Germinal center (tissue), 1 donor: Measurements from ENCODE around the gene CNGB1.

Experiments used
- DNase-seq: peaks from one replicate; pipeline ENCODE4 v3.0.0; 2012; ENCODE audit warnings: mixed read lengths, low spot score

The CNGB1 gene

GRCh38 chr16:57972306-57972705, 1.4 kb upstream of the CNGB1 start:
- no peak for DNase-seq

- DNase-seq: no peak
Measured at GRCh38 chr16:57971848-57972247, 920 bp upstream of the CNGB1 start.

GRCh38 chr16:57970319-57970718, 609 bp downstream of the CNGB1 start:
- DNase-seq: no peak

DNA sequence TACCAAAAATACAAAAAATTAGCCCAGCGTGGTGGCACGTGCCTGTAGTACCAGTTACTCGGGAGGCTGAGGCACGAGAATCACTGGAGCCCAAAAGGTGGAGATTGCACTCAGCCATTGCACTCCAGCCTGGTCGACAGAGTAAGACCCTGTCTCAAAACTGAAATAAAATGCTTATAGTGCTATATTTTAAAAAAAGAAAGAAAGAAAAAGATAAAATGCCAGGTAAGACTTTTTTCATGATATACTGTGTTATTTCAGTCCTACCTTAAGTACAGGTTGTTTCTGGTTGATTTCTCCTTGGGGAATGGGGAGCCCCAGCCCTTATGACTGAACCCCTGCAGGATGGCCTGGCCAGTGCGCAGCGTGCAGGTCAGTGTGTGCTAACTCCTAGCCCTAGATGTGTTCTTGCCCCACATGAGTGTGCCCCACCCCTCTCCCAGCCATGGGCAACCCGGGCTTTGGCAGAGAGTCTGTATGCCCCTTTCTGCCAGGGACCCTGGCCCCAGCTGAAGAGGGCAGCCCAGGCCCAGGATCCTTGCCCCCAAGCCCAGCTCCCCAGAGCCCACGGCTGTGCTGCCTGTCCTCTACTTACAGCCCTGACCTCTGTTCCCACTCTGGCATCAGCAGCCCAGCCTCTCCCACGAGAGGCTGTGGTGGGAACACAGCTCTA, 1.3 kb downstream of the CNGB1 start:
- DNase-seq: no peak

- DNase-seq: no peak
Measured at GRCh38 chr16:57967916-57968315, 3.0 kb downstream of the CNGB1 start.

DNA sequence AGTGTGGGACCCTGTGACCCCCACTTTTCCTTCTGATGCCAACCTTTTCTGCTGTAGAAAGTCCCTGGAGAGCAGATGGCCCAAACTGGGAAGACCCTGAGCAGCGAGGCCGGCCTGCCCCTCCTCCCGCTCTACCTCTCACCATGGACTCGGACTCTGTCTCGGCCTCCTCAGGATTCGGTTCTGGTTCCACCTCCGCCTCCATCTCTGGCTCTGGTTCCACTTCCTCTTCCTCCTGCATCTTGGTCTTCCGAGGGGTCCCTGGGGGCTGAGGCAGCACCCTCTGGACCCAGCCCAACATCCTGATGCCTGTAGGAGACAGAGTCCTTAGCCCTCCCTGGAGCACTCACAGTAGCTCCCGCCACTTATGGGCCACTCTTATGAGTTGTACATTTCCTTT, 3.9 kb downstream of the CNGB1 start:
- DNase-seq: no peak

- no peak for DNase-seq
Measured at GRCh38 chr16:57966204-57966771, 4.6 kb downstream of the CNGB1 start.

DNA sequence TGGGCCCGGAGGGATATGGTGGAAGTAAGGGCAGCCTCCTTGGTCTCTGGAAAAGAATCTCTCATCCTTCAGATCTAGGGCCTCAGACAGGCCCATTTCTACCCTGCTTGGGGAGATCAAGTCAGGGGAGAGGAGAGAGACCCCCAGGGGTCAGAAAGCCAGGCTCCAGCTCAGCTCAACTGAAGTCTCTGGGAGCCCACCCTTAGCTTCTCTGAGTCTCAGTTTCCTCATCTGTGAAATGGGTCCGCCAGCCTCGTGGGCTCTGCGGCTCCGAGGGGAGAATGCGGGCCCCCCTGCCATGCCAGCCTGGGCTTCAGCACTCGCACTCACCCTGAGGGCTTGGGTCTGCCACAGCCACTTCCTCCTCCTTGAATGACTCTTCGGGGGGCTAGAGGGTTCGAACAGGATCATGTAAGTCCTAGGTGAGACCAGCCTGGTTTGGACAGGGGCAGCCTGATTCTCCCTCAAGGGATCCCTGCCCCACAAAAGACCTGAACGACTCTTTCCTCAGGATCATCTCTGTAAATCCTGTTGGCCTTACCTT, 6.7 kb downstream of the CNGB1 start:
- DNase-seq: no peak

DNA sequence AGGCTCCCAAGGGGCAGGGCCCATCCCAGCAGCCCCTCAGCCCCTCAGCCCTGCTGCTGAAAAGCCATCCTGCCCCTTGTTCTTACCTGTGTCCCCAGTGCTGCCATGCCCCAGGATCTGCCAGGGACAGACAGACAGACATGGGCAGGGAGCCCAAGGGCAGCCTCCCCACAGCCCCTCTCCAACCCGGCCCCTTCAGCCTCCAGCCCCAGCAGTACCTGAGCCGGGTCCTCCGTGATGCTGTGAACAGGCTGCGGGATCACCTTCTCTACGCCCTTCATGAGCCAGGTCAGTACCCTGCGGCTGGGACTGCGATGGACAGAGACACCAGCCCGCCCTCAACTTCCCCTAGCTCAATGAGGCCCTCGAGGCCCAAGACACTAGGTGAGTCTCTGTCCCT, 8.2 kb downstream of the CNGB1 start:
- no peak for DNase-seq

DNA sequence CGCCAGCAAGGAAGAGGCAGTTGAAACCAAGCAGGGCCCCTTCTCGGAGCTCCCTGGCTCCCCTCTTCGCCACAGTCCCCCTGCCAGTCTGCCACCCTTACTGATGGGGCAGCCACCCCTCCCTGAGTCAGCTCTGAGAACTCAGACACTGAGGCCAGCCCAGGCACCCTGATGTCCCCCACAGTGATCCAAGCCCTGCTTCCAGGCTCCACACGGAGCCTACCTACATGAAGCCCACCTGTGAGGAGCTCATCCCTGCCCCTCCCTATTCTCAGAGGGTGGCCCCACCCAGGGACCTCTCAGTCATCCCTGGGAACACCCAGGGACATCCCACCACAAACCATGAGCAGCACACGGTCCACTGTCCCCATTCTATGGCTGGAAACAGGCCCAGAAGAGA, 8.9 kb downstream of the CNGB1 start:
- no peak for DNase-seq

DNA sequence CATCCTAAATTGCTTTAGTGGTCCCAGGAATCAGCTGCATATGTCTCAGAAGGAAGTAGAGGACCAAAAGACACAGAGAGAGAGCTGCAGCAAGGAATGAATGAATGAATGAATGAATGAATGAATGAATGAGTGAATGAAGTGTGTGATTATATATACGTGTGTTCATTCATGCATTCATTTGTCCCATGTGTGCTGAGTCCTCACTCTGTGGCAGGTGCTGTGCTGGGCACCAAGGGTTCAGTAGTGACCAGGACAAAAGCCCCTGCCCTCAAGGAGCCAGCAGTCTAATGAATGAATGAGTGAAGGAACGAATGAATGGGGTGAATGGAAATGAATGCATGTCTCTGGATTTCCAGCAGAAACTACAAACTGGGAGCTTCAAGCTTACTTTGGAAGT, 9.4 kb downstream of the CNGB1 start:
- DNase-seq: no peak

DNA sequence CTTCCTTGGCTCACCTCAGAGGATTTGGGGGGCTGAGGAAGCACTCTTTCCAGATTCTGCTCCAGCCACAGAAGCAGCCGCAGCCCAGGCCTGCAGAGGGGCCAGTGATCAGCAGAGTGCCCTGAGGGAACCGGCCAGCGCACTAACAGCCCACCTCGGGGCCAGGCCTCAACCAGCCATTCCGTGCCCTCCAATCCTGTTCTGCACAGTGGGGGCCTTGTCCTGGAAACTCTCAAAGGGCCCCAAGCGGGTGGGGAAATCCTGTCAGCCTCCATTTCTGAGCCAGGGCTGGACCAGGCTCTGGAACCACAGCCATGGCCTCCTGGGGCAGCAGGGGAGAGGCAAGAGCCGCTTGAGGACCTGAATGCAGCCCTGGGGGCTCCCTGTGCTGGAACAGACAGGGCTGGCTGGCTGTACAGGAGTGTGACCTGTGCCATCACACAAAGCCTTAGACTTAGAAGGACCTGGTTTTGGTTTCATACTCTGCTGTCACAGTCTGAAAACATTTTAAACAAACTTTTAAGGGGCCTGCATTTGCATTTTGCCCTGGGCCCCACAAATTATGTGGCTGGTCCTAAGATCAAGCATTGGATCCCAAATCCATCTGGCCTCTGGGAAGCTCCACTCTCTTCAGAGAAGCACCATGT, 10.0 kb downstream of the CNGB1 start:
- no peak for DNase-seq

DNA sequence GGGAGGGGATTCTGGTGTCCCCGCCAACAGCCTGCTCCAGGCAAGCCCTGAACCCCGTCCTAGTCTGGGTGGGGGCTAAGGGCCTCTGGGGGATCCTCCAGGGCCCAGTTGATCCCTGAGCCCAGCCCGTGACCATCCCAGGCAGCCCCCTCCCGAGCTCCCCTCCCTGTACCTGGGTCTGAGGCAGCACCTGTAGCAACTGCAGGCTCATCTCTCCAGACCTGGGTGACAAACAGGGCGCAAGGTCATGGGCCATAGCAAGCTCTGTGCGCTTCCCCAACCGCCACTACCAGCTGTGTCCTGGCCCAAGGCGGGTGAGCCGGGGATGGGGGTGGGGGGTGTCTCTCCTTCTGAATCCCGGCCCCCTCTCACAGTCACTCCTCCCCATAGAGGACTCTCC, 10.6 kb downstream of the CNGB1 start:
- DNase-seq: no peak

GRCh38 chr16:57959804-57960203, 11.1 kb downstream of the CNGB1 start:
- DNase-seq: no peak

DNA sequence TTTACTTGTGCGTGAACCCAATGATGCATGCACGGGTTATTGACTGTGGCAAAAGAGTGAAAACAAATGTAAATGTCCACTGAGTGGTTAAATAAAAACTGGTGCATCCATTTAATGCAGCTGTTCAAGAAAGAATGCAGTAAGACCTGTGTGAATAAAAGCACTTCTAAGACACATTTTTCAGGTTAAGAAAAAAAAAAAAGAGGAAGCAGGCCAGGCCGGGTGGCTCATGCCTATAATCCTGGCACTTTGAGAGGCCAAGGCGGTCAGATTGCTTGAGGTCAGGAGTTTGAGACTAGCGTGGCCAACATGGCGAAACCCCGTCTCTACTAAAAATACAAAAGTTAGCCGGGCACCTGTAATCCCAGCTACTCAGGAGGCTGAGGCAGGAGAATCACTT, 11.8 kb downstream of the CNGB1 start:
- no peak for DNase-seq

GRCh38 chr16:57958544-57958943, 12.4 kb downstream of the CNGB1 start:
- DNase-seq: no peak

- DNase-seq: no peak
Measured at GRCh38 chr16:57957673-57958392, 13.1 kb downstream of the CNGB1 start.

GRCh38 chr16:57956924-57957672, 13.8 kb downstream of the CNGB1 start:
- DNase-seq: no peak

DNA sequence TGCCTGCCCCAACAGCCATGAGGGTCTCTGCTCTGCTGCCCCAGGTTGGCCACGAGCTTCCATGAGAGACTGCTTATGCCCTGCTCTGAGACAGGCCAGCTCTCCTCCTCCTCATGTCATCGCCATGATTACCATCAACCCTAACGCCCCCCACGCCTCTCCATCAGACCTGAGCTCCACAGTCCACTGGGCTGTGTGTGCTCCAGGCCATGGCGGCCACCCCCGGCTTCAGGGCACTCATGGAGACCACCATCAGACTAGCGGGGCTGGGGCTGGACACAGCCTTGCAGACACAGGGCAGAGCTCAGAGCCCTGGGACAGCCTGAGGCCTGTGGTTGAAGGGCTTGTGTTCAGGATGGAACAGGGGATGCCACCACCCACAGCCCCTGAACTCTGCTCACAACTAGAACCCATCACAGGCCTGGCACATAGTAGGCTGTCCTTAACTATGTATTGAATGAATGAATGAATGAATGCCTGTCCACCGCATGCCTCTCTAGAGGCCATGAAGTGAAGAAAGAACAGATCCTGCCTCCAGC, 14.6 kb downstream of the CNGB1 start:
- no peak for DNase-seq

GRCh38 chr16:57955572-57956188, 15.2 kb downstream of the CNGB1 start:
- DNase-seq: no peak

- DNase-seq: no peak
Measured at GRCh38 chr16:57953857-57954256, 17.1 kb downstream of the CNGB1 start.
